Measurements from ENCODE around the gene HOXA6. TPM values are rescaled to one million over a fixed set of nuclear protein-coding genes. Genes with fewer than 3 reads are reported as not detected.

Gene HOXA6
- polyA plus RNA-seq, 1 experiment: 0.77 TPM

- TF ChIP-seq CTCF (IDR thresholded peaks at IDR 0.05; ENCODE audit: insufficient read depth, low read depth, low read length): no peak
- ChIA-PET CTCF (interaction anchor here (4.6 to 16.1 kb wide), 3 partner anchors 9 to 18 kb away, joined by 23 to 187 read pairs (median 34); partner anchors contain the start of gene HOXA11), POLR2A (no interaction called here)
- DNase-seq (ENCODE audit: low read depth): no peak
- peaks cover 12% of the 10 kb centered on the region for H3K36me3 ChIP-seq (ENCODE audit: control insufficient read depth, insufficient read depth, low read length)
- peak overlapping the region; percentile 72 for H3K4me3 ChIP-seq (ENCODE audit: low read depth, low read length)
- H3K27me3 ChIP-seq (ENCODE audit: control insufficient read depth, insufficient read depth, low read length): no peaks in the 10 kb centered on the region
These were observed 22.3 kb upstream of the HOXA6 start for GRCh38 chr7:27169658-27170425.

GRCh38 chr7:27168265-27168947 is 20.8 kb upstream of the HOXA6 start:
- peak; percentile 22 for TF ChIP-seq CTCF (IDR thresholded peaks at IDR 0.05; ENCODE audit: insufficient read depth, low read depth, low read length)
- DNase-seq (ENCODE audit: low read depth): no peak
- CTCF ChIA-PET: interaction anchor here (1.2 to 16.1 kb wide), 5 partner anchors 11 to 27 kb away, joined by 4 to 187 read pairs (median 7); partner anchors contain the start of genes HOXA11 and HOXA5
- POLR2A ChIA-PET: interaction anchor here (0.7 to 1.1 kb wide), 3 partner anchors 9 to 31 kb away, joined by 4 to 11 read pairs (median 5); partner anchors contain the start of gene HOXA13
- Histone ChIP-seq H3K27me3 (ENCODE audit: control insufficient read depth, insufficient read depth, low read length) (no peaks in the 10 kb centered on the region), H3K36me3 (ENCODE audit: control insufficient read depth, insufficient read depth, low read length) (peaks cover 21% of the 10 kb centered on the region), H3K4me3 (ENCODE audit: low read depth, low read length) (peak overlapping the region; percentile 72)

- ChIA-PET POLR2A (interaction anchor here (1.1 kb wide), 2 partner anchors 9 to 32 kb away, joined by 4 to 5 read pairs; partner anchors contain the start of gene HOXA13), CTCF (interaction anchor here (1.4 to 16.1 kb wide), 4 partner anchors 12 to 24 kb away, joined by 4 to 187 read pairs (median 20); partner anchors contain the start of genes HOXA11 and HOXA5)
- H3K27me3 ChIP-seq (ENCODE audit: control insufficient read depth, insufficient read depth, low read length): no peaks in the 10 kb centered on the region
- no peak for DNase-seq (ENCODE audit: low read depth)
- TF ChIP-seq CTCF (IDR thresholded peaks at IDR 0.05; ENCODE audit: insufficient read depth, low read depth, low read length): no peak
- peak overlapping the region; percentile 72 for H3K4me3 ChIP-seq (ENCODE audit: low read depth, low read length)
- peaks cover 21% of the 10 kb centered on the region for H3K36me3 ChIP-seq (ENCODE audit: control insufficient read depth, insufficient read depth, low read length)
These were observed 20.3 kb upstream of the HOXA6 start for GRCh38 chr7:27167916-27168264.

GRCh38 chr7:27166531-27167505 is 19.2 kb upstream of the HOXA6 start:
- TF ChIP-seq CTCF (IDR thresholded peaks at IDR 0.05; ENCODE audit: insufficient read depth, low read depth, low read length): no peak
- Histone ChIP-seq H3K36me3 (ENCODE audit: control insufficient read depth, insufficient read depth, low read length) (peaks cover 23% of the 10 kb centered on the region), H3K27me3 (ENCODE audit: control insufficient read depth, insufficient read depth, low read length) (no peaks in the 10 kb centered on the region), H3K4me3 (ENCODE audit: low read depth, low read length) (peak overlapping the region; percentile 72)
- ChIA-PET POLR2A (interaction anchor here (1.0 kb wide), 1 partner anchor 13 kb away, joined by 3 read pairs; no protein-coding TSS in a partner anchor), CTCF (interaction anchor here (1.2 to 16.1 kb wide), 8 partner anchors 9 to 890 kb away, joined by 3 to 187 read pairs (median 7); partner anchors contain the start of genes HOXA11 and HOXA5)
- DNase-seq (ENCODE audit: low read depth): no peak

All from BJ (cell line).